WTC11 (cell line): ENCODE data around the gene B3GALT5. TPM values are rescaled to one million over a fixed set of nuclear protein-coding genes. Genes with fewer than 3 reads are reported as not detected.

Experiments used
- ATAC-seq: fragments of 200-7000 bp; cut with Tn5 transposase; 2 replicates; pipeline ENCODE4 v1.10.0; 2021; ENCODE audit warnings: mild to moderate bottlenecking, moderate library complexity
- CTCF ChIA-PET: fragments of 300-600 bp; sonication (Branson Sonifier 250); formaldehyde crosslinking; loops from one replicate; lab custom pipeline; 2021; ENCODE audit warnings: antibody characterized with exemption; lab: Charles Lee
- POLR2A ChIA-PET: fragments of 350-600 bp; sonication (Branson Sonifier 250); formaldehyde crosslinking; loops from one replicate; lab custom pipeline; 2021; ENCODE audit warnings: antibody characterized with exemption; lab: Charles Lee
- DNase-seq: peaks from one replicate; pipeline ENCODE4 v3.0.0; 2021; ENCODE audit warnings: low spot score
- H3K27ac Mint-ChIP-seq: 2 replicates; pipeline ENCODE4 v1.8.0; 2021; ENCODE audit warnings: mixed read lengths
- H3K27me3 Mint-ChIP-seq: 2 replicates; pipeline ENCODE4 v1.8.0; 2021; ENCODE audit warnings: low read depth, mild to moderate bottlenecking, moderate library complexity, mixed read lengths
- H3K36me3 Mint-ChIP-seq: 2 replicates; pipeline ENCODE4 v1.8.0; 2021; ENCODE audit warnings: mixed read lengths
- H3K4me1 Mint-ChIP-seq: 2 replicates; pipeline ENCODE4 v1.8.0; 2022; ENCODE audit warnings: mixed read lengths
- H3K4me3 Mint-ChIP-seq: 2 replicates; pipeline ENCODE4 v1.8.0; 2021; ENCODE audit warnings: mild to moderate bottlenecking, moderate library complexity, mixed read lengths
- H3K9me3 Mint-ChIP-seq: 2 replicates; pipeline ENCODE4 v1.8.0; 2021; ENCODE audit warnings: mixed read lengths
- ATF6 ChIP-seq: sonication (generic); formaldehyde crosslinking; IDR thresholded peaks from 2 replicates; pipeline ENCODE4 v1.8.1; 2023; ENCODE audit warnings: mild to moderate bottlenecking, missing genetic modification reagents
- CBFB ChIP-seq: sonication (generic); formaldehyde crosslinking; IDR thresholded peaks from 2 replicates; pipeline ENCODE4 v1.8.1; 2022; ENCODE audit warnings: mild to moderate bottlenecking, low read depth, missing genetic modification reagents
- ERG ChIP-seq: fragments of 250-450 bp; sonication (Bioruptor Pico); IDR thresholded peaks from 2 replicates; pipeline ENCODE4 v1.8.0; 2021; ENCODE audit warnings: mild to moderate bottlenecking
- FOXP4 ChIP-seq: sonication (generic); formaldehyde crosslinking; IDR thresholded peaks from 2 replicates; pipeline ENCODE4 v1.8.0; 2022; ENCODE audit warnings: mild to moderate bottlenecking, missing genetic modification reagents
- GABPB1 ChIP-seq: sonication (generic); formaldehyde crosslinking; IDR thresholded peaks from 2 replicates; pipeline ENCODE4 v1.8.1; 2023; ENCODE audit warnings: mild to moderate bottlenecking, missing genetic modification reagents
- MAX ChIP-seq: sonication (generic); formaldehyde crosslinking; IDR thresholded peaks from 2 replicates; pipeline ENCODE4 v1.8.0; 2022; ENCODE audit warnings: mild to moderate bottlenecking, missing genetic modification reagents
- NR3C1 ChIP-seq: sonication (generic); formaldehyde crosslinking; conservative IDR thresholded peaks from 2 replicates; pipeline ENCODE4 v1.8.1; 2023; ENCODE audit warnings: low read depth, mild to moderate bottlenecking, missing genetic modification reagents
- TCF7 ChIP-seq: sonication (generic); formaldehyde crosslinking; IDR thresholded peaks from 2 replicates; pipeline ENCODE4 v1.8.0; 2022; ENCODE audit warnings: mild to moderate bottlenecking, low read depth, missing genetic modification reagents, moderate library complexity
- TEAD4 ChIP-seq: sonication (generic); formaldehyde crosslinking; IDR thresholded peaks from 2 replicates; pipeline ENCODE4 v1.8.0; 2022; ENCODE audit warnings: mild to moderate bottlenecking, missing genetic modification reagents
- USF1 ChIP-seq: sonication (generic); formaldehyde crosslinking; IDR thresholded peaks from 2 replicates; pipeline ENCODE4 v1.8.0; 2022; ENCODE audit warnings: mild to moderate bottlenecking, missing genetic modification reagents
- ZNF232 ChIP-seq: sonication (generic); formaldehyde crosslinking; IDR thresholded peaks from 2 replicates; pipeline ENCODE4 v1.8.0; 2022; ENCODE audit warnings: mild to moderate bottlenecking, missing genetic modification reagents
- ZNF281 ChIP-seq: sonication (generic); formaldehyde crosslinking; IDR thresholded peaks from 2 replicates; pipeline ENCODE4 v1.8.0; 2023; ENCODE audit warnings: mild to moderate bottlenecking, missing genetic modification reagents
- ZNF416 ChIP-seq: fragments of 250-450 bp; sonication (Bioruptor Pico); IDR thresholded peaks from 2 replicates; pipeline ENCODE4 v1.9.0; 2021; ENCODE audit warnings: mild to moderate bottlenecking, inconsistent platforms
- ZNF423 ChIP-seq: fragments of 250-450 bp; sonication (Bioruptor Pico); IDR thresholded peaks from 2 replicates; pipeline ENCODE4 v2.1.2; 2022; ENCODE audit warnings: mild to moderate bottlenecking, moderate library complexity
- ZSCAN18 ChIP-seq: fragments of 250-450 bp; sonication (Bioruptor Pico); IDR thresholded peaks from 2 replicates; pipeline ENCODE4 v2.1.2; 2022; ENCODE audit warnings: mild to moderate bottlenecking, moderate library complexity
- total RNA-seq: library from RNA; stranded (reverse); gene quantifications from 3 replicates; pipeline ENCODE4 v1.2.3, GENCODE V29; 2021

The B3GALT5 gene
- total RNA-seq, 1 experiment from 2014 or later = 25.8 TPM

GRCh38 chr21:39650306-39650705, 37.6 kb downstream of the B3GALT5 start:
- ATAC-seq = no peak
- Mint-ChIP-seq H3K4me3 (no peak overlapping the region), H3K27me3 (no peaks in the 10 kb centered on the region), H3K27ac (no peak overlapping the region), H3K9me3 (peaks cover 9% of the 10 kb centered on the region), H3K4me1 (peaks cover 17% of the 10 kb centered on the region), H3K36me3 (peaks cover 94% of the 10 kb centered on the region)
- TF ChIP-seq ZNF416 (CRISPR knock-in tag) (no peak), ERG (no peak), CBFB (CRISPR knock-in tag) (no peak), FOXP4 (CRISPR knock-in tag) (no peak), ZNF281 (CRISPR knock-in tag) (no peak), USF1 (CRISPR knock-in tag) (no peak), TEAD4 (no peak), MAX (CRISPR knock-in tag) (no peak), TCF7 (CRISPR knock-in tag) (no peak), NR3C1 (CRISPR knock-in tag) (no peak), ATF6 (no peak)
- DNase-seq = no peak
- POLR2A ChIA-PET = no interaction called here
- CTCF ChIA-PET = no interaction called here

- POLR2A ChIA-PET = no interaction called here
Observed at GRCh38 chr21:39650801-39651200, 38.1 kb downstream of the B3GALT5 start.

More at GRCh38 chr21:39650801-39651200, 38.1 kb downstream of the B3GALT5 start:
- Mint-ChIP-seq H3K4me3 (no peak overlapping the region), H3K36me3 (peaks cover 95% of the 10 kb centered on the region), H3K27ac (no peak overlapping the region; the same call in 1 of the 2 replicates), H3K27me3 (no peaks in the 10 kb centered on the region), H3K4me1 (peaks cover 12% of the 10 kb centered on the region), H3K9me3 (peaks cover 9% of the 10 kb centered on the region)
- CTCF ChIA-PET = no interaction called here
- DNase-seq (no peak), ATAC-seq (no peak)
- TF ChIP-seq ZNF232 (CRISPR knock-in tag) (no peak), CBFB (CRISPR knock-in tag) (no peak), ZNF423 (no peak), GABPB1 (CRISPR knock-in tag) (no peak), ZSCAN18 (CRISPR knock-in tag) (no peak)
